Neutrophil (primary cell): ENCODE measurements around the gene SPATA20.

Experiments used
- H3K27ac ChIP-seq: fragments of 200-600 bp; sonication (generic); 2 replicates; pipeline ENCODE4 v1.5.1; 2016; ENCODE audit warnings: mild to moderate bottlenecking, moderate library complexity
- H3K27me3 ChIP-seq: fragments of 200-600 bp; sonication (generic); 2 replicates; pipeline ENCODE4 v1.6.0; 2016; ENCODE audit warnings: mild to moderate bottlenecking
- H3K36me3 ChIP-seq: fragments of 200-600 bp; sonication (generic); 2 replicates; pipeline ENCODE4 v1.5.1; 2017
- H3K4me1 ChIP-seq, 2 experiments: fragments of 200-600 bp in 1 of 2; sonication (generic) in 1 of 2; 1 replicate in 1 of 2; 2 replicates in 1 of 2; pipeline versions ENCODE4 v1.5.1 to v1.6.1; 2013 to 2016; ENCODE audit warnings: low read depth in 1 of 2, low read length in 1 of 2, mild to moderate bottlenecking in 1 of 2, moderate library complexity in 1 of 2; ENCODE audit not compliant: control insufficient read depth in 1 of 2, insufficient read depth in 1 of 2
- H3K4me3 ChIP-seq, 2 experiments: fragments of 200-600 bp in 1 of 2; sonication (generic) in 1 of 2; 1 replicate in 1 of 2; 2 replicates in 1 of 2; pipeline ENCODE4 v1.5.1; 2013 to 2016; ENCODE audit warnings: low read depth in 1 of 2, low read length in 1 of 2, mild to moderate bottlenecking in 1 of 2, moderate library complexity in 1 of 2
- H3K9me3 ChIP-seq: fragments of 200-600 bp; sonication (generic); 2 replicates; pipeline ENCODE4 v1.5.1; 2016
- CTCF ChIP-seq: fragments of 200-600 bp; sonication (generic); IDR thresholded peaks from 2 replicates; pipeline ENCODE4 v1.5.1; 2016; ENCODE audit warnings: antibody characterized with exemption

The SPATA20 gene

GRCh38 chr17:50585346-50585745 is 38.4 kb downstream of the SPATA20 start:
- H3K36me3 ChIP-seq: no peaks in the 10 kb centered on the region
- no peak overlapping the region for H3K27ac ChIP-seq
- H3K9me3 ChIP-seq: no peaks in the 10 kb centered on the region
- TF ChIP-seq CTCF: no peak
- no peaks in the 10 kb centered on the region for H3K4me1 ChIP-seq
- H3K27me3 ChIP-seq: peaks cover 21% of the 10 kb centered on the region
- H3K4me3 ChIP-seq: no peak overlapping the region

DNA sequence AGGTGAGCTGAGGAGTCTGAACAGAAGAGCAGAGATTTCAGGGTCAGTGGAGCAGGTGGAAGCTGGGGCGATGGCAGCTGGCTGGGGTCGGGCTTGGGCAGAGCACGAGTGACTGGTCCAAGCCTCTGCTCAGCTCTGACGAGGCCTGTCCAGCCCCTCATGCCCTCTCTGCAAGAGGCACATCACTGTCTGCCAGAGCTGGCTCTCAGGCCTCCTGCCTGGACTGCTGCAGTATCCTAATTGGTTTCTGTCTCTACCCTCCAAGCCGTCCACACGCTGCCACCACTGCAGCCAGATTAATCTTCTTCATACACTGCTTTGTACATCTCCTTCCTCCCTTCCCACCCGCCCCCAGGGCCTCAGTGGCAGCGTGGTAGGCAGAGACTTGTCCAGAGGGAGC is 38.9 kb downstream of the SPATA20 start:
- Histone ChIP-seq H3K27me3 (peaks cover 21% of the 10 kb centered on the region), H3K9me3 (no peaks in the 10 kb centered on the region), H3K4me1 (no peaks in the 10 kb centered on the region), H3K27ac (no peak overlapping the region), H3K36me3 (no peaks in the 10 kb centered on the region), H3K4me3 (no peak overlapping the region)
- TF ChIP-seq CTCF: no peak

GRCh38 chr17:50586421-50587247 is 39.7 kb downstream of the SPATA20 start:
- no peak for TF ChIP-seq CTCF
- Histone ChIP-seq H3K4me3 (no peak overlapping the region), H3K27ac (no peak overlapping the region), H3K27me3 (peaks cover 21% of the 10 kb centered on the region), H3K9me3 (no peaks in the 10 kb centered on the region), H3K4me1 (no peaks in the 10 kb centered on the region), H3K36me3 (no peaks in the 10 kb centered on the region)

- H3K9me3 ChIP-seq: no peaks in the 10 kb centered on the region
- H3K27me3 ChIP-seq: peaks cover 14% of the 10 kb centered on the region
- H3K4me1 ChIP-seq: no peaks in the 10 kb centered on the region
- no peak for TF ChIP-seq CTCF
- no peak overlapping the region for H3K27ac ChIP-seq
- H3K4me3 ChIP-seq: no peak overlapping the region
- no peaks in the 10 kb centered on the region for H3K36me3 ChIP-seq
These were observed 40.6 kb downstream of the SPATA20 start for GRCh38 chr17:50587571-50587970.

DNA sequence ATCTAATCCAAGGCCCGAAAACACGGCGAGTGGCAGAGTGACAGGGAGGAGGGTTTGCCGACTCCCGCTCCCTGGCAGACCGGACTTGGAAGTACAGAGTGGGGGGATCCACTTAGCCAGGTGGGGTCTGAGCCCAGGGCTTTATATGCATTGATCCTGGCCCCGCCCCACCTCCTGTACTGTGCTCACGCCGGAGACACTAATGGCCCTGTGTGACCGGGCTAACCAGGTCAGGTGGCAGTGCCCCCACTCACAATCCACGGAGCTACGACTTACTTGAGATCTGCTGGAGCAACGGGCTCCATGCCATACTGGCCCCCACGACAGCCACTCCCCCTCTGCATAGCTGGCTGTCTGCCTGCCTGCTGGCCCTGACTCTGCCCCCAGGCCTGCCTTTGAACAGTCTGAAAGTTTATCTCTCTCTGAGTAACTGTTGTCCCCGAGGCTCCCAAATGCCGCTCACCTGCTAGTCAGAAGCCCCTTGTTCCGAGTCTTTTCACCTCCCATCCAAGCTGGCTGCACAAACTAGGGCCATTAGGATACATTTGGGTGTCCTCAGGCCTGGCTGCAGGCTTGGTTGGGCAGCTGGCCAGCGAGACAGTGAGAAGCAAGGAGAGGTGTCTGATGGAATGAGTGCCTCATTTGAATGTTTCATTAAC is 41.5 kb downstream of the SPATA20 start:
- H3K4me3 ChIP-seq: no peak overlapping the region
- H3K4me1 ChIP-seq: no peaks in the 10 kb centered on the region
- no peak overlapping the region for H3K27ac ChIP-seq
- no peak for TF ChIP-seq CTCF
- H3K9me3 ChIP-seq: no peaks in the 10 kb centered on the region
- H3K27me3 ChIP-seq: peaks cover 8% of the 10 kb centered on the region
- no peaks in the 10 kb centered on the region for H3K36me3 ChIP-seq
